GM03348 (cell line): ENCODE data around the gene GSAP.
"Not testable (repeated sequence)": the region's sequence is repeated elsewhere in the genome, so short reads cannot be mapped to it uniquely, and the experiment has no call there.

Experiments used
- DNase-seq: peaks from one replicate; pipeline ENCODE4 v3.0.0; 2012; ENCODE audit warnings: low spot score

Gene GSAP

GRCh38 chr7:77282897-77283296, 133.3 kb downstream of the GSAP start:
- DNase-seq, result no peak

DNA sequence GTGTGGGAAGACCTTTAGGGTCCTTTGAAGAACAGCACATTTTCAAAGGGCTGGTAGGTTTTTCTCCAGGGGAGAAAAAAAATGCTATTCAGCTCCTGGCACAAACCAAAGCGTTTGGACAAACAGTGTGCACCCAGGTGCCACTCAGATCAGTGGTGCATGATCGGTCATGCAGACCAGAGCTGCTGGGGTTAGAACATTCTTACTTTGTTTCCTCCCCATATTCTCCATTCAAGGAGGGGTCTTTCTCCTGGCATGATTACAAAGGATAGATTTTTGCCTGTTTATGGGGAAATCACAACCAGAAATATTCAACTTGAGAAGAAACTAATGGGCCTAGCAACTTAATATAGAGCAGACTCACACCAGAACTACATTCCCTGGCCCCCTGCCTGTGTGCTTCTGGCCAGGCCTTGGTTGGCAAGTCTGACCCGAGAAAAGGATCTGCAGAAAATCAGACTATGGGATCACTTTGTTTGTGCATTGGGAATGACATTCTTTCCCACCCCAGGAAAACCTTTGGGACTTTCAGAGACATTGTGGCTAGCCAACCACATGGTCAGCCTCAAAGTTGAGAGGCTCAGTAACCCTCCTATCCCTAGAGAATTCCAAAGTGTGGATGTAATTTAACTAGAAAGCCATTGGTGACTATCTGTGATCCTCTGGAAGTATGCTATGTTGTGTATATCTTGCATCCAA, 134.2 kb downstream of the GSAP start:
- no peak for DNase-seq

GRCh38 chr7:77276120-77276519, 140.0 kb downstream of the GSAP start:
- no peak for DNase-seq

GRCh38 chr7:77275663-77276062, 140.5 kb downstream of the GSAP start:
- not testable (repeated sequence) for DNase-seq

- no peak for DNase-seq
Measured at GRCh38 chr7:77271766-77272165, 144.4 kb downstream of the GSAP start.

DNA sequence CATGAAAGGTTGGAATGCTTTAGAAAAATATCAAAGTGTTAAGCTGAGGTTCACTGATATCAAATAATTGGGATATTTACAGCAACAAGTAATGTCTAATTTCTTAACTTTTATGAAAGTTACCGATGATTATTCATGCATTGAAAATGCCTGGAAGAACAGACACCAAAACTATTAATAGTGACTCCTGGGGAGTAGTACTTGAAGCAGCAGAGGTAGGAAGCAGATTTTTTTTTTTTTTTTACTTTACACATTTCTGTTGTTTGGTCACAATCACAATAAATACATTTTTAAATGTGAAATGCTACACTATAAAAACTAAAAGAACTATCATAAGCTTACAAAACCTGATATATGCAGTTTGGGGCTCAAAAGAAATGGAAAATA, 146.1 kb downstream of the GSAP start:
- no peak for DNase-seq

DNA sequence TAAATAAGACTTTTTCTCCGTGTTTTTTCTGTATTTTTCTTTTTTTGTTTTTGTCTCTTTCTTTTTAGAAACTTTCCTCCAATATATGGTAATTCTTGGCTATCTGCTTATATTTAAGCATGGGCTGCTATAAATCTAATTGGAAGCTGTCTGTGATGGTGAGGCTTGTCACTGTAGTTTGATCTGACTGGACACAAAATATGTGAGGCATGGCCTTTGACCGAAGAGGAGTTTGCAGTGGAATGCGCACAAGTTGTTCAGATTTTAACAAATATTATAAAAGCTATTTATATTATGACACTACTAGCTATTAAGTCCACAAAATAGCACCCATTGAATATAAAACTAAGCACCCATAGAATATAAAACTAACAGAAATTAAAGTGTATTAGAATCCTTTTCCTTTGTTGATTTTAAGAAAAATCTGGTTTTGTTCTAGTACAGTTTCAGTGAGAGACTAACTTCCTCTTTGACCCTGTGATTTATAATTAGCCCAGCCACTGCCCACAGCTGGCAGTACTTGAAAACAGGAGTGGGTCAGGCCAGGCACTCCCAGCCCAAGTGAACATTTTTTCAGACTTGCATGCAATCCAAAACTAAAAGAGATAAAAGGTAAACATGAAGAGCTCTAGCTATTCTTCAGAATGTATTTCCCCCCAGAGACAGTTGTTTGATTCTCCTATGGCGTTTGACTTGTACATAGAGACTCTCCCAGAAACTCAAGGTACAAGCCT, 146.6 kb downstream of the GSAP start:
- DNase-seq, result peak; percentile 33

GRCh38 chr7:77266291-77266794, 149.8 kb downstream of the GSAP start:
- DNase-seq, result no peak

GRCh38 chr7:77265666-77266065, 150.5 kb downstream of the GSAP start:
- DNase-seq, result no peak

GRCh38 chr7:77262316-77262715, 153.8 kb downstream of the GSAP start:
- no peak for DNase-seq
